Left ventricle myocardium inferior (tissue), 1 donor: ENCODE data around the gene PRR13. TPM values are rescaled to one million over a fixed set of nuclear protein-coding genes. Genes with fewer than 3 reads are reported as not detected.

Experiments
- DNase-seq: peaks from one replicate; pipeline ENCODE4 v3.0.0-alpha.2; 2020
- H3K27ac ChIP-seq: fragments of 200-600 bp; replicated peaks from 2 replicates; pipeline ENCODE4 v1.8.0; 2021
- H3K27me3 ChIP-seq: fragments of 200-600 bp; 2 replicates; pipeline ENCODE4 v1.8.0; 2021; ENCODE audit warnings: low read depth
- H3K36me3 ChIP-seq: fragments of 200-600 bp; 2 replicates; pipeline ENCODE4 v1.8.0; 2021
- H3K4me1 ChIP-seq: fragments of 200-600 bp; 2 replicates; pipeline ENCODE4 v1.8.0; 2021
- H3K4me3 ChIP-seq: fragments of 200-600 bp; 2 replicates; pipeline ENCODE4 v1.8.0; 2021; ENCODE audit warnings: mild to moderate bottlenecking, moderate library complexity
- H3K9me3 ChIP-seq: fragments of 200-600 bp; replicated peaks from 2 replicates; pipeline ENCODE4 v1.8.0; 2021
- intact Hi-C: fragments of 100-400 bp; cut with micrococcal nuclease; formaldehyde crosslinking; loops from one replicate; pipeline ENCODE4 v1.11.0; 2022
- total RNA-seq: library from RNA; stranded (reverse); fragmentation: NEBNext Ultra II Directional; extraction: Animal tissue kit (Norgen Biotek cat#: 25700); gene quantifications from one replicate; pipeline ENCODE4 v1.2.1, GENCODE V29; 2021
- TF ChIP-seq, protein P1 (sequence below): fragments of 200-600 bp; IDR thresholded peaks from 2 replicates; pipeline ENCODE4 v1.8.0; 2021; ENCODE audit warnings: antibody characterized with exemption, mild to moderate bottlenecking, borderline replicate concordance
- donor health status: DM: no; HTN: yes; CAD: no; lungs with severe emphysema.

Gene PRR13
- total RNA-seq, 1 donor from 2014 or later: 53.1 TPM

DNA sequence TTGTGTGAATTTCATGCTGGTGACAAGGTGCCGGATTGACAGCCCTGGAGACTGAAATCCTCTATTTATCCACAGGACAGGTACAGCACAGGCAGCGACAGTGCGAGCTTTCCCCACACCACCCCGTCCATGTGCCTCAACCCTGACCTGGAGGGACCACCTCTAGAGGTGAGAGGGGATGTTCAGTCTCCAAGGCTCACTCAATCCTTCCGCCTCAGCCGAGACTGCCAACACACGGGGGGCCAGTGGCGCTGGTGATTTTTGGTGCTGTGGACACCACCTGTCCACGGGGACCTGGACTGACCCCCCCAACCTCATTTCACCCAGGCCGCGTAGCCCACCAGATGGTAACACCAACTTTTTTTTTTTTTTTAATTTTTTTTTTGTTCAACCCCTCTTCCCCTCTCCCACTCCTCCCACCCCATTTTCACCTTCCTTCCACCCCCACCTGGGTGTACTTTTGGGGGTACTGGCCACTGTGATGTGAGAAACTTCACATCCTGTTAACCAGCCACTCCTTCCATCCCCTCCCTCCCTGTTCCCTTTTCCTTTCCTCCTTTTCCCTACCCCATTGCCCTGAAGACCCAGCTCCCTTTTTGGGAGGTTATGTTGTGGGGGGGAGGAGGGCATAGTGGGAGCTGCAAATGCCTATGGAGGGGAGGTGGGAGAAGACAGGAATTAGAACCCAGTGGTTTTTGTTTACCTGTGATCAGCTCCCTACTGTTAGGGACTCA, 23.3 kb downstream of the PRR13 start:
- TF ChIP-seq, protein P1, sequence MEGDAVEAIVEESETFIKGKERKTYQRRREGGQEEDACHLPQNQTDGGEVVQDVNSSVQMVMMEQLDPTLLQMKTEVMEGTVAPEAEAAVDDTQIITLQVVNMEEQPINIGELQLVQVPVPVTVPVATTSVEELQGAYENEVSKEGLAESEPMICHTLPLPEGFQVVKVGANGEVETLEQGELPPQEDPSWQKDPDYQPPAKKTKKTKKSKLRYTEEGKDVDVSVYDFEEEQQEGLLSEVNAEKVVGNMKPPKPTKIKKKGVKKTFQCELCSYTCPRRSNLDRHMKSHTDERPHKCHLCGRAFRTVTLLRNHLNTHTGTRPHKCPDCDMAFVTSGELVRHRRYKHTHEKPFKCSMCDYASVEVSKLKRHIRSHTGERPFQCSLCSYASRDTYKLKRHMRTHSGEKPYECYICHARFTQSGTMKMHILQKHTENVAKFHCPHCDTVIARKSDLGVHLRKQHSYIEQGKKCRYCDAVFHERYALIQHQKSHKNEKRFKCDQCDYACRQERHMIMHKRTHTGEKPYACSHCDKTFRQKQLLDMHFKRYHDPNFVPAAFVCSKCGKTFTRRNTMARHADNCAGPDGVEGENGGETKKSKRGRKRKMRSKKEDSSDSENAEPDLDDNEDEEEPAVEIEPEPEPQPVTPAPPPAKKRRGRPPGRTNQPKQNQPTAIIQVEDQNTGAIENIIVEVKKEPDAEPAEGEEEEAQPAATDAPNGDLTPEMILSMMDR: no peak
- Histone ChIP-seq H3K27me3 (no peaks in the 10 kb centered on the region), H3K4me1 (peaks cover 98% of the 10 kb centered on the region), H3K36me3 (peaks cover 100% of the 10 kb centered on the region), H3K9me3 (no peaks in the 10 kb centered on the region), H3K4me3 (no peak overlapping the region), H3K27ac (peak overlapping the region; percentile 69)
- no peak for DNase-seq
- intact Hi-C loops: no loop called here

DNA sequence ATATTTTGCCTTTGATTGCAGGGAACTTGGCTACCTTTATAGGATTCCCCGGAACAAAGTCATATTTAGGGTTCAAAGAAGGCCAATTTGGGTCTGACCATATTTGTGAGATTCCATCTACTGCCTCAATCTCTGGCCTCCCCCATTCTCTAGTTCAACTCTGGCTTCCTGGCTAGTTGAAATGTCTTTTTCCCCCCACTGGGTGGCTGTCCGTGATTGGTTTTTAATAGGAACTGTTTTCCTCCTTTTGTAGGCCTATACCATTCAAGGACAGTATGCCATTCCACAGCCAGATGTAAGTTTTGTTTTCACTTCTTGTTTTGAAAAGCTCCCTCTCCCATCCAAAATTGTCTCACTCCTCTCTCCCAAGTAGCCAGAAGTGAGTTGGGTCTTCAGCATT, 24.1 kb downstream of the PRR13 start:
- H3K9me3 ChIP-seq: no peaks in the 10 kb centered on the region
- peaks cover 98% of the 10 kb centered on the region for H3K4me1 ChIP-seq
- DNase-seq: no peak
- H3K27ac ChIP-seq: peak overlapping the region; percentile 69
- H3K27me3 ChIP-seq: no peaks in the 10 kb centered on the region
- no peak overlapping the region for H3K4me3 ChIP-seq
- H3K36me3 ChIP-seq: peaks cover 100% of the 10 kb centered on the region
- TF ChIP-seq, protein P1: no peak
- intact Hi-C loops: no loop called here

DNA sequence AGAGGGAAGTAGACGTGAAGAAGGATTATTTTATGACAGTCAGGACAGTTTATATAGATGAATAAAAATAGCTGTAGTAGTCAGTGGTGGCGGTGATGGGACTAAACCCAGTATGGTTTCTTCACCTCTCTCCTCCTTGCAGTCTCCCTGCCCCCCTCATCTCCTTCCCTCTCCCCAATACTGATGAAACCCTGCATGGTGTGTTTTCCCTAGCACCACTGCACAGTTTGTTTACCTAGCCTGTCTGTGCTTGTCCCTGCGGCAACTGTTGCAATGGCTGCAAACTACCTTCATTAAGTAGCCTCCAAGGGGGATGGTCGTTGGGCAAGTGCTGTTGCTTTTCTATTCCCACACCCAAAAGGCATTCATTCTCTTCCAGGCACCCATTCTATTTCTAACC, 25.1 kb downstream of the PRR13 start:
- intact Hi-C loops: no loop called here
- Histone ChIP-seq H3K27ac (peak overlapping the region; percentile 69), H3K9me3 (no peaks in the 10 kb centered on the region), H3K27me3 (no peaks in the 10 kb centered on the region), H3K4me1 (peaks cover 98% of the 10 kb centered on the region), H3K4me3 (no peak overlapping the region), H3K36me3 (peaks cover 100% of the 10 kb centered on the region)
- no peak for DNase-seq
- TF ChIP-seq, protein P1: no peak

DNA sequence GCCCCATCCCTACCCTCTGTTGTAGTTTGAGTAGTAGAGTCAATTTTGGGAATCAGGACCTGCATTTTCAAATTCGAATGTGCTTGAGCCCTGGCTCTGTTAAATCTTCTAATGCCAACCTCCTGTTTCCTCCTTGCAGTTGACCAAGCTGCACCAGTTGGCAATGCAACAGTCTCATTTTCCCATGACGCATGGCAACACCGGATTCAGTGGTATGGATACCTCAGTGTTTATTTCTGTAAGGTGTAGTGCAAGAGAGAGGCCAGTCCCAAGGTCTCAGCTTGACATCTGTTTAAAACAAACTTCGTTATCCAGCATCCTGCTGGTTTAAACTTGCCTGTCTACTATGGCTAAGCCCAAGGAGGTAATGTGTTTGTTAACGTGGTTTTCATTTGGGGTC, 25.5 kb downstream of the PRR13 start:
- Histone ChIP-seq H3K27ac (peak overlapping the region; percentile 69), H3K36me3 (peaks cover 100% of the 10 kb centered on the region), H3K4me3 (no peak overlapping the region), H3K4me1 (peaks cover 98% of the 10 kb centered on the region), H3K27me3 (no peaks in the 10 kb centered on the region), H3K9me3 (no peaks in the 10 kb centered on the region)
- TF ChIP-seq, protein P1: no peak
- no peak for DNase-seq
- intact Hi-C loops: no loop called here

DNA sequence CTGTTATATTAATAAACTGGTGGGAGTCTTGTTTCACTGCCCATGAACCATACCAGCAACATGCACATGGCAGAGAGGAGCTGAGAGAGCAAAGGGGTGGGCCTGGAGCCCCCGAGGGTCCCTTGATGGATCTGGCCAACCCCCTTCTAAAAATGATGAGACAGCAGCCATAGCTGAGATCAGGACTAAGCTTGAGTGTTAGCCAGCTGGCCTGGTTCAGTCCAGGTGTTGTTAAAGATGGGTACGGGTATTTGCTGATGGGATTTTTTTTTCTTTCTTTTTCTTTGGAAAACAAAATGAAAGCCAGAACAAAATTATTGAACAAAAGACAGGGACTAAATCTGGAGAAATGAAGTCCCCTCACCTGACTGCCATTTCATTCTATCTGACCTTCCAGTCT, 26.3 kb downstream of the PRR13 start:
- H3K27ac ChIP-seq: peak overlapping the region; percentile 69
- no peak overlapping the region for H3K4me3 ChIP-seq
- peaks cover 100% of the 10 kb centered on the region for H3K36me3 ChIP-seq
- no peaks in the 10 kb centered on the region for H3K27me3 ChIP-seq
- DNase-seq: no peak
- TF ChIP-seq, protein P1: no peak
- H3K4me1 ChIP-seq: peaks cover 98% of the 10 kb centered on the region
- H3K9me3 ChIP-seq: no peaks in the 10 kb centered on the region
- intact Hi-C loops: no loop called here
